Activated CD8-positive, alpha-beta memory T cell treated with anti-CD3 and anti-CD28 coated beads for 1 hour (primary cell): ENCODE measurements around the gene HID1.

Source experiments
- DNase-seq, 2 donors: peaks; one replicate each; pipeline ENCODE4 v3.0.0-alpha.2; 2020; ENCODE audit warnings: low read depth in 1 of 2; ENCODE audit errors: extremely low read depth in 1 of 2

HID1 gene

GRCh38 chr17:74950207-74950606 lies 22.4 kb downstream of the HID1 start:
- no peak for DNase-seq

- DNase-seq, result no peak
Measured at GRCh38 chr17:74949455-74950115, 23.0 kb downstream of the HID1 start.

- DNase-seq, result no peak
Measured at GRCh38 chr17:74947041-74947754, 25.4 kb downstream of the HID1 start.

DNA sequence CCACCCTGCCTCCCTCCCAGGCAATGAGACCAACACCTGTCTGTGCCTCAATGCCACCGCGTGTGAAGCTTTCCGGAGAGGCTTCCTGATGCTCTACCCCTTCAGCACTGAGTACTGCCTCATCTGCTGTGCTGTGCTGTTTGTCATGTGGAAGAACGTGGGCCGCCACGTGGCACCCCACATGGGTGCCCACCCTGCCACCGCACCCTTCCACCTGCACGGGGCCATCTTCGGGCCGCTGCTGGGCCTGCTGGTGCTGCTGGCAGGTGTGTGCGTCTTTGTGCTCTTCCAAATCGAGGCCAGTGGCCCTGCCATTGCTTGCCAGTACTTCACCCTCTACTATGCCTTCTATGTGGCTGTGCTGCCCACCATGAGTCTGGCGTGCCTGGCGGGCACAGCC lies 25.9 kb downstream of the HID1 start:
- no peak for DNase-seq

- no peak for DNase-seq
Measured at GRCh38 chr17:74945543-74945942, 27.0 kb downstream of the HID1 start.

DNA sequence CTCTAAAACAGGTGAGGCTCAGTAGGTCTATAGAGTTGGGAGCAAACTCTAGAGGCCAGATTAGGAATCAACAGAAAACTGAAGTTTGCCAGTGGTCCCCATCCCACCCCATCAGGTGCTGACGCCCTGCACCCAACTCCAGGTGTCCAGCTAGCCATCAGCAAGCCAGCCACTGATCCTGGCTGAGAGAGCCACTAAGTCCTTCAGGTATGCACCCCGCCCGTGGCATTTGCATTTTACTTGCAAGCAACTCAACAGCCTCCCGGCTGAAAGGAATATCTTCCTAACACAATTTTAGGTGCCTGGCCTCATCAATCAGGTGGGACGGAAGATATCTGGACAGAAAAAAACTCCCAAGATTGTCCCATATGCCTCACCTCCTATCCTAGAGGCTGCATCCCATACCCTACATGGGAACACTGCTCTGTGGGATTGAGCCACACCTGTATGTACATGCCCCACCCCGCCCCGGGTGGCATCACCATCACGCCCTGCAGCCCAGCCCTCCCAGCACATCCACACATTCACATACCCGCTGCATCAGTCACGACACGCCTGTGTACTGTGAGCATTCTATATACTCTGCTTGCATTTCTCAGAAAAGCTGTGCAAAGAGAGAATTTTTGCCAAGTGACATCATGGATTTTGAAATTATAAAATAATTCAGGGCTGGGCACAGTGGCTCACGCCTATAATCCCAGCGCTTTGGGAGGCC lies 28.6 kb downstream of the HID1 start:
- no peak for DNase-seq

DNA sequence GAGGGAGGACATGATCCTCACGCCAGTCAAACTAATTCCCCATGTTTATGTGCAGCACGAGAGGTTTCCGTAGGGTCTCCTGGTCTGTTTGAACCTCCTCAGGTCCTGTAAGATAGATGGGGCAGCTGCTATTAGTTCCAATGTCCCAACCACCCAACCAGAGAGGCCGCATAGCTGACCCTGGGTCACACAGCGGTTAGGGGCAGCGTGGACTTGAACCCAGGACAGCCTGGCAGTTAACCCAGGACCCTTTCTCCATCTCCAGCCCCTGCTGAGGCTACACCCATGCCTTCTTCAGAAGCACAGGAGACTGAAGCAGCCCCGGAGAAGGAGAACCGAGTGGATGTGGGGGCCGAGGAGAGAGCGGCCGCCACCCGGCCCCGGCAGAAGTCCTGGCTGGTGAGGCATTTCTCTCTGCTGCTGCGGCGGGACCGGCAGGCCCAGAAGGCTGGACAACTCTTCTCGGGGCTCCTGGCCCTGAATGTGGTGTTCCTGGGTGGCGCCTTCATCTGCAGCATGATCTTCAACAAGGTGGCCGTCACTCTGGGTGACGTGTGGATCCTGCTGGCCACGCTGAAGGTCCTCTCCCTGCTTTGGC lies 31.3 kb downstream of the HID1 start:
- DNase-seq, result no peak

- DNase-seq, result no peak
Measured at GRCh38 chr17:74939534-74939933, 33.0 kb downstream of the HID1 start.

DNA sequence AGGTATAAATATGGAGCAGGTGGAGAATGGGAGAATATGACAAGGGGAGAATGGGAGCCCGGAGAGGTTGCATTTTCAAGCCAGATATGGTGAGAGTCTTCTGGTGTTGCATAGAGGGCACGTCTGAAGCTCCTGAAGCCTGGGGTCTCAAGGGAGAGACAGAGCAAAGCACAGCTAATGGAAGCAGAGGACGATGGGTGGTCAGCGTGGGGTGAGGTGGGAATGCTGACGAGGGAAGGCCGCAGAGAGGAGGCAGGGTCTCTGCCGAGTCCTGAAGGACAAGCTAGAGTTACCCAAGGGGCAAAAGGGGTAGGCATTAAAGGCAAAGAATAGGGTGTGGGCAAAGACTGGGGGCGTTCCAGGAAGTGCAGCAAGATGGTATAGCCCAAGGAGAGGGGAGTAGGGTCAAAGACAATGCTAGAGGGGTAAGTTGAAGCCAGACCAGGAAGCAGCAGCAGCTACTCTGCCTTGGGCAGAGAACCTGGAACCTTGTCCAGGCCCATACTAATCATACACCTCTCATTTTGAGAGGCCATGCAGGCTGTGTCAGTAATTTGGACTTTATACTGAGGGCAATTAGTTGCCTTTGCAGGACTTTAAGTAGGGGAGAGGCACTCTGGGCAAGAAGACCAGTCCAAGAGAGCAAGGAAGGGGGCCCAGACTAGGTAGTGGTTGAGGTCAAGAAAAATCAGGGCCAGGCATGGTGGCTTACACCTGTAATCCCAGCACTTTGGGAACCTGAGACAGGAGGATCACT lies 34.2 kb downstream of the HID1 start:
- no peak for DNase-seq

DNA sequence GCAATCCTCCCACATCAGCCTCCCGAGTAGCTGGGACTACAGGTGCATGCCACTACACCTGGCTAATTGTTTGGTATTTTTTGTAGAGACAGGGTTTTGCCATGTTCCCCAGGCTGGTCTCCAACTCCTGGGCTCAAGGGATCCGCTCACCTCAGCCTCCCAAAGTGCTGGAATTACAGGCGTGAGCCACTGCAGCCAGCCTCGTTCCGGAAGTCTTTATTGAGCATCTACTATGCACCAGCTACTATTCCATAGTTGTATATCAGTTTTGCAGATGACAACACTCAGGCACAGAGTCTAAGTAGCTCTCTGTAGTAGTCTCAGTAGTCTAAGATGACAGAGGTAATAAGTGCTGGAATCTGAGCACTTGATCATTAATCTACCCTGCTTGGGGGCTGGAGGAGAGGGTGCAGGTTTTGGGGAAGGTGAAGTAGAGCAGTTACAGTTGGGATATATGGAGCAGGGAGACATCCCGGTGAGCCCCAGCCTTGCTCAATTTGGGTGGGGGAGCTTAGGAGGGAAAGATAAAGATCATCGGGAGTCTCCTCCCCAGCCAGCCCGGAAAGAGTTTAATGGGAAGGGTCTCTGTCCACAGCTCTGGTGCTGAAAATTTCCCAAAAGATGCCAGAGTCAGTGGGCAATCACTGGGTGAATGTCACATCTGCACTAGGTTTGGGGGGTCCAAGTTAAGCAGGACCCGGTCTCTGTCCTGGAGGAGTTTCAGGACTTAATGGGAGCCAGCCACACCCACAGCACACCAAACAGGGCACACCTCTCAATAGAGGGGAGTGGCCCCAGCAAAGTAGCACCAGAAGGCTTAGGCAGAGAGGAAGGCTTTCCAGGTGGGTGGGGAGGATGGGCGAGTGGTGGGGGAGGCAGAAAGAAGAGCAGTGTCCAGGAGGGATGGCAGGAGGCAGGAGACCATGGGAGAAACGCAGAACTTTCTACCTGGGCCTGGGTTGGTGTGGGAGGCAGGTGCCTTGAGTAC lies 35.2 kb downstream of the HID1 start:
- no peak for DNase-seq

GRCh38 chr17:74936470-74936799 lies 36.1 kb downstream of the HID1 start:
- DNase-seq, result no peak

- DNase-seq, result no peak
Measured at GRCh38 chr17:74935585-74936469, 36.7 kb downstream of the HID1 start, which contains the start of gene OTOP3. TSS of gene OTOP3 (plus strand) at chr17:74935898. CDS start at chr17:74935922, 24 bp downstream.

- DNase-seq, result no peak
Measured at GRCh38 chr17:74935048-74935447, 37.5 kb downstream of the HID1 start.

- DNase-seq, result no peak
Measured at GRCh38 chr17:74930535-74931036, 42.0 kb downstream of the HID1 start.

- DNase-seq, result no peak
Measured at GRCh38 chr17:74928786-74929185, 43.8 kb downstream of the HID1 start.

GRCh38 chr17:74925242-74925641 lies 47.3 kb downstream of the HID1 start:
- DNase-seq, result no peak

DNA sequence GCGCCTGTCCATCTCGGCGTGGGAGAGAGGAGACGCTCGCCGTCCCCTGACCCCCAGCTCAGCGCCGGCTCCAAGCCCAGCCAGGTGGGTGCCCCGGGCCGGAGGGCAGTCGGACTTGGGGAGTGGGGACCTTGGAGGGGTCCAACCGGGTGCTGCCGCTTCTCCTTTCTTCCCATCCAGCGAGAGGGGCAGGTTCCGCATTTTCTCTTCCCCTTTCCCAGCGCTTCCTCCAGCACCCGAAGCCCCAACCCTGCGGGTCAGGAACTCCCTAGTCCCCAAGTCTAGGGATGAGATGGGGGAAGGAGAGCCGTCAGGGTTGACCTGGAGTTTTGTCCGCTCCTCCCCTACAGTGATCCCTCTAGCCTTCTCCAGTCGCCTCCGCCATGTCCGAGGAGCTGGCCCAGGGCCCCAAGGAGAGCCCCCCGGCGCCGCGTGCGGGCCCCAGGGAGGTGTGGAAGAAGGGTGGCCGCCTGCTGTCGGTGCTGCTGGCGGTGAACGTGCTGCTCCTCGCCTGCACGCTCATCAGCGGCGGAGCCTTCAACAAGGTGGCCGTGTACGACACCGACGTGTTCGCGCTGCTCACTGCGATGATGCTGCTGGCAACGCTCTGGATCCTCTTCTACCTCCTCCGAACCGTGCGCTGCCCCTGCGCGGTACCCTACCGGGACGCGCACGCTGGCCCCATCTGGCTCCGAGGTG lies 48.2 kb downstream of the HID1 start, which contains the start of gene OTOP2:
OTOP2 (plus strand) TSS at position 24 of the 699 bp plus-strand sequence; CDS start at position 384, 360 bp downstream.
- no peak for DNase-seq
